GM18520 (cell line): Measurements from ENCODE around the gene OR11A1.

ENCODE experiments used
- ATAC-seq: cut with Tn5 transposase; IDR thresholded peaks from one replicate; pipeline ENCODE4 v1.9.1; 2021; ENCODE audit not compliant: unreplicated experiment

Gene OR11A1

DNA sequence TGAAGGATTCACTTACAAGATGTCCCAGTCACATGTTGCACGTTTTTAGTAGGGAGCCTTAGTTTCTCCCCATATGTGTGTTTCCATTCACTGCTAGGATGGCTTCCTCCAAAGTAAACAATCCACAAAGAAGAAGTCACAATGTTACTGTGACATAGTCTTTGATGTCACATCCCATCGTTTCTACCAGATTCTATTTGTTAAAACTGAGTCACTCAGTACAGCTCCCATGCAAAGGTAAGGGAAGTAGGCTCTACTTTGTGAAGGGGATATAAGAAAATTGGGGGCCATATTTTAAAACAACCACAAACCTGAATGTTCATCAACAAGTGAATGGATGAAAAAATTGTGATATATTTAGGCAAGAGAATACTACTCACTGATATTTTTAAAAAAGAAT, at the start of gene OR11A1, which contains the start of gene OR2H1:
Gene OR11A1, minus strand, starts transcription at position 101 of the 400 bp plus-strand sequence. CDS start 29,430 bp downstream, outside the sequence.
Gene OR2H1, plus strand, starts transcription at position 185 of the 400 bp plus-strand sequence. CDS start 4,615 bp downstream, outside the sequence.
- ATAC-seq = no peak

- no peak for ATAC-seq
Observed at GRCh38 chr6:29506446-29507067, 49.7 kb upstream of the OR11A1 start.

DNA sequence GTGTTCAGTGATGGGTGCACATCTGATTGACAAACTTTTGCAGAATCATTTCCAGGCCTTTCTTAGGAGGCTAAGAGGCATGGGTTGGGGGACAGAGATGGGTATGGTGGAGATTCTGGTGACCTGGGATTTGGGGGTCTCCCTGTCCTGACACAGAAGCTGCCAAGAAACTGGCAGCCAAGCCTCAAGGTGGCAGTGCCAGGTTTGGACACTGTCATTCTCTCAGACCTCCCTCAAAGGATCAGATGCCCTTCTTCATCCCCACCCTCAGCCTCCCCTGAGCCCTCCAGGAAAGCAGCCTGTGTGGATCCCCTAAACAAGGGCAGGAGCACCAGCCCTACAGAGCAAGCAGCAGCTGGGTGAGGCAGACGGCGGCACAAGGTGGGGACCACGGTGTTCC, 48.9 kb upstream of the OR11A1 start:
- ATAC-seq = no peak

GRCh38 chr6:29504961-29505360, 48.1 kb upstream of the OR11A1 start:
- no peak for ATAC-seq

DNA sequence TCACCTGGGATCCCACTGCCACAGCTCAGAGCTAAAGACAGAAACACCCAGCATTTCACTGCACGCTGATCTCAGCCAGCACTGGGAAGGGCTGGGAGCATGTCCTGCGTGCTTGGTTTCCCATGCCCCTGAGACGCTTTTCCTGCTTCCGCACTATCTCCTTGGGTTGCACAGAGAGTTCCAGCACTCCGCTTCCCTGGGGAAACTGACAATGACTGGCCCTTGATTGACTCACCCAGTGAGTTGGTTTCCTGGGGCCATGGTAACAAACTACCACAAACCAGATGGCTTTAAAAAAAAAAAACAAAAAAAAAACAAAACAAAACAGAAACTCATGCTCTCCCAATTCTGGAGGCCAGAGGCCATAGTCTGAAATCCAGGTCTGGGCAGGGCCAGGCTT, 45.7 kb upstream of the OR11A1 start:
- ATAC-seq = no peak

- ATAC-seq = no peak
Observed at GRCh38 chr6:29502181-29502580, 45.3 kb upstream of the OR11A1 start.

DNA sequence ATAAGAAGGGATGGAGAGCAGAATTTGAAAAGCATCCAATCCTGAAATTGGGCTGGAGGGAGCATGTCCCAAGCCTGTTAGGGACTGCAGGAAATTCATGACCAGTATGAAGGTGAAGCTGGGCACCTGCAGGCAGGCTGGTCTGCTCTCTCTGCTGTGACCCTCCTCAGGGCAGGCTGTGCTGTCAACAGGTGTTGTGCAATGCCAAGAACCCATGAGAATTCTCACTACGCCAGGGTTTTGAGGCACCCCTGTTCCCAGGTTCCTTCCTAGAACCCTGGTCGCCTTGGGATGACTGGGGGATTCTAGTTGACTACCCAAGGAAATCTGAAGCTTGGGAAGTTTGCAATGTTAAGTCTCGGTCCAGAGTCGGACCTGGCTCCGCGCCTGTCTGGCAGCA, 44.2 kb upstream of the OR11A1 start:
- ATAC-seq = no peak

GRCh38 chr6:29500594-29500993, 43.7 kb upstream of the OR11A1 start:
- ATAC-seq = no peak

- no peak for ATAC-seq
Observed at GRCh38 chr6:29499704-29500103, 42.8 kb upstream of the OR11A1 start.

DNA sequence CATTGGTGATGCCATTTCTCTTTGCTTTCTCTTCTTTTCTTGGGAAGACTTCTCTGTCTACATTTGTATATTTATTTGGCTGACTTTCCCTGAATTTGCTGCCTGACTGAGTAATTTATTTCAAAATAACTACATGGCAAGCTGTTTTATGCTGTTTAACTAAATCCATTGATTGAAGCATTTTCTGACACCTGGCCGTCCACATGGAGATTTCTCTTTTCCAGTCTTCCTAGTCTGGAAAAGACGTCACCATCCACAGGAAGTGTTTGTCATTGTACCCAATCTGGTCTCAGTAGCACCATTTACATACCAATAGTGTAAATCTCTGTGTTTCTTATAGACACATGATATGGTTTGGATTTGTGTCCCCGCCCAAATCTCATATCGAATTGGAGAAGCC, 40.1 kb upstream of the OR11A1 start:
- ATAC-seq = no peak

GRCh38 chr6:29495571-29495970, 38.7 kb upstream of the OR11A1 start:
- ATAC-seq = no peak

DNA sequence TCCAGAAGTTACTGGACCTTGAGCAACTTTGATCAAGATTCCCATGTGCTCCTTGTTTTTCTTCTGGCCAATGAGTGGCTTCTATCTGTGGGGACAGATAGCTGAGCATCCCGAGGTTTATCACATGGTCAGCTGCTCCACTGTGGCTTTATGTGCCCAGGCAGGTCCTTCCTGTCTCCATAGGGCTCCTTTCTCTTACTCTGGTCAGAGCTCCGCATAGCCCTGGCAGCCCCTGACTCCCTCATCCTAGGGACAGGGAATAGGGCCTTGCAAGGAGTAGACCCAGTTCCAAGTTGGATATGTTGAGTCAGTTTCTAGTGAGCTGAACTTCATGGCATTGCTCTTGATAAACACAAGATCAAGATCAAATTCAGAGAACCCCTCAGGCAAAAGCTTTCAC, 37.3 kb upstream of the OR11A1 start:
- no peak for ATAC-seq

GRCh38 chr6:29493261-29493660, 36.4 kb upstream of the OR11A1 start:
- no peak for ATAC-seq

DNA sequence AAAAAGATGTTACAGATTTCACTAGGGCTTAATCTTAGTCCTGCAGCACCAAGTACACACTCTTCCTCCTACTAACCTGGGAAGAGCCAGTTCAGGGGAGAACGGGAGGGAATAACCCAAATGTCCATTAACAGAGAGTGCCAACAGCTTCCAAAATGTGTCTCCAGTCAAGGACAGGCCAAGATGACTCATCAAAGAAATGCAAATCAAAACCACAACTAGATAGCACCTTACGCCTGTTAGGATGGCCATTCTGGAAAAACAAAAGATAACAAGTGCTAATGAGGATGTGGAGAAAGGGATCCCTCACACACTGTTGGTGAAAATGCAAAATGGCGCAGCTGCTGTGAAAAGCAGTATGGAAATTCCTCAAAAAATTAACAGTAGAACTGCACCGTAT, 34.7 kb upstream of the OR11A1 start:
- ATAC-seq = no peak

- no peak for ATAC-seq
Observed at GRCh38 chr6:29490552-29490951, 33.7 kb upstream of the OR11A1 start.

- no peak for ATAC-seq
Observed at GRCh38 chr6:29490055-29490454, 33.2 kb upstream of the OR11A1 start.

DNA sequence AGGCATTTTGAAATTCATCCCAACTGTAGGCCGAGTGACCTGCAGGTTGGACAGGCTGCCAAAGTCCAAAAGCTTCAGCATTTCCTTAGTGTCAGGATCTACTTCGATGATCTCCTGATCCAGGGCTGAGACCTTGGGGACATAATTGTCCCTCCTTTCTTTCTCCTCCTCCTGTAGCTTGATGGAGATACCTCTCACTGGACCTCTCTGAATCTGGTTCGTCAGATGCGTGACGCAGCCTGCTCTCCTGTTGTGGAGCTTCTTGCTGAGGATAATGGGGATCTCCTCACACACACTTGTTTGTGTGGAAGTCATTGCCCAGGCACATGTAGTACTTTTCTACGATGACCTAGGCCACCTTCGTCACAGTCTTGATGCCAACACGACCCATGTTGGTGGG, 32.4 kb upstream of the OR11A1 start:
- no peak for ATAC-seq

DNA sequence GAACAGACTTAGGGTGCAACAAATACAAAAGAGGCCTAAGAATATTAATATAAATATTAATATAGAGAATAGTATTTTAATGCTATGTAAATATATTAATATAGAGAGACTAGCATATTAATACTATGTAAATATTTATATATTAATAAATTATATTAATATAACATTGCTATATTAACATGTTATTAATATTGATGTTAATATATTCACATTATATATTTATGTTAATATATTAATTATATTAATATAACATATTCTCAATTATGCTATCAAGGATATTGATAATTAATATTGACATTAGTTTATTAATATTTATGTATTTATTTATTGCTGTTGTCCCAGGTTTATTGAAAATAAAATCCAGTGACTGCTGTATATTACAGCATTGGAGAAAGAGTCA, 32.0 kb upstream of the OR11A1 start:
- no peak for ATAC-seq

DNA sequence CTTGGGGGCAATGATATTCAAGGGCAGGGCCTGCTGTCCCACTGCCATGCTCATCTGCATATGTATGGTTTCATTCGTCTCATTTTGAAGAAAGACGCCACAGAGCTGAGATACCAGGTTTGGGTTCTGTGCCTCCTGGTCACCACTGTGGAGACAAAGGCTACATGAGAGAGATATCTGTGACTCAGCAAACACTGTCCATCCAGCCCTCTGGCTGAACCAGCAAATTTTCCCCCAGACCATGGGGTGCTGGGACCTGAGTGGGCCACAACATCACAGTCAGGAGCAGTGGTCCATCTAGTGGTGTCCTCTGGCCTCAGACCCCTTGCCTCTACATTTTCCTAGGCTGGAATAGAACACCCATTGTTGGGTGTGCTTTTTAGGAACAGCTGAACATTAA, 30.8 kb upstream of the OR11A1 start, which contains the start of gene MAS1L:
Gene MAS1L, minus strand, starts transcription at position 297 of the 400 bp plus-strand sequence. Its CDS starts 54 bp downstream, at position 243.
- no peak for ATAC-seq

- no peak for ATAC-seq
Observed at GRCh38 chr6:29487131-29487530, 30.3 kb upstream of the OR11A1 start.

DNA sequence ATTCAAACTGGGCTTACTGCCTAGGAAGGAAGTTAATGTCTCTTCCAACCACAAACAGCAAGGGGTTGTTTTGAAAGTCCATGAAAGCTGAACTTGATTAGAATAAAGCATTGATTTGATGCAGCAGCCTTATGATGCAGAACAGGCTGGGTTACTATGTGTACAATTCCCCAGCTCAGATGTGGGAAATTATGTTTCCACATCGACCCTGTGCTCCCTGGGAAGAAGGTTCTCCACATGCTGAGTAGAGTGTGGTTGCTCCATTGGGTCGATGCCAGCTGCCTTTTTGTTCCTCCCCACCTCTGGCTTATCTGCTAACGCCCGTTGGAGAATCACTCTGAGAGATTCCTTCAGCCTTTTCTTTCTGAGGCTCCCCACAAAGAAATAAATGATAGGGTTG, 29.7 kb upstream of the OR11A1 start:
- no peak for ATAC-seq

DNA sequence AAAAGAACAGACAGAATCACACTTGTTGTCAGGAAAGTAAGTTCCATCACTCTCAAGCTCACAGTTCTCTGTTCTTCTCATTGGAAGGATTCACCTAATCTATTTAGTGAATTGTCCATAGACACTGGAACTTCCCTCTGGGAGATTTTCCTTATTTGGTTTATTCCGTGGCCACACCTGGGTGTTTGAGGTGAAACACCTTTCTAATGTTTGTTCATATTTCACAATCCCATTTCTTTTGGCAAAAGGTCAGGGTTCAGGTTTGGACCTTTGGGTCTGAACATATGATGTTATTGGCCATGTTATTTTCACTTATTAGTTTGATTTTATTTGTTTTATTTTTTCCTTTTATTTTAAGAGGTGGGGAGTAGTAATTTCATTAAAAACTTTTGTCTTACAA, 26.9 kb upstream of the OR11A1 start:
- ATAC-seq = no peak

DNA sequence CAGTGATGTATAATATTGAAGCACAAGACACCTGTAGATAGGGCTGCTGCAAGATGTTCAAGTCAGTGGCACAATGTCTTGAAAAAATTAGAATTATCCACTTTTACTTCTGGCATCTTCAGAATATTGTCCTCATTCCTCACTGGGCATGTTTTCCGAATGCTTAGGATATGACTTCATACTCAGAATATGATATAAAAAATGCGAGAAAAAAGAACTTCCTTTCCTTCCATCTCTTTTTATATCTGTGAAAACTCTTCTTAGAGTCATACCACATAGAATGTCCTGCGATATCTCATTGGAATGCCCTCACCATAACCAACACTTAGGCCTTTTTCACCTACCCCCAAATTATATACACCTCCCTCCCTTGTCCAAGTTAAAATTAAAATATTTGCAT, 26.3 kb upstream of the OR11A1 start:
- ATAC-seq = no peak
